ENCODE measurements around the gene CREB3L1. TPM values are rescaled to one million over a fixed set of nuclear protein-coding genes. Genes with fewer than 3 reads are reported as not detected.
"Not testable (repeated sequence)": the region's sequence is repeated elsewhere in the genome, so short reads cannot be mapped to it uniquely, and the experiment has no call there.

CREB3L1 gene
- total RNA-seq, 1 donor from 2014 or later = 0.09 TPM

- Mint-ChIP-seq H3K27ac (no peak overlapping the region), H3K4me1 (peaks cover 6% of the 10 kb centered on the region), H3K36me3 (ENCODE audit: low read depth) (no peaks in the 10 kb centered on the region), H3K9me3 (no peaks in the 10 kb centered on the region), H3K4me3 (no peak overlapping the region), H3K27me3 (peaks cover 4% of the 10 kb centered on the region)
- intact Hi-C loops (cut with micrococcal nuclease) = no loop called here
- no peak for DNase-seq
Observed at GRCh38 chr11:46253258-46254132, 24.0 kb upstream of the CREB3L1 start.

GRCh38 chr11:46254133-46254491, 23.4 kb upstream of the CREB3L1 start:
- peaks cover 4% of the 10 kb centered on the region for H3K27me3 Mint-ChIP-seq
- intact Hi-C loops (cut with micrococcal nuclease) = no loop called here
- H3K4me3 Mint-ChIP-seq = no peak overlapping the region
- DNase-seq = no peak
- no peaks in the 10 kb centered on the region for H3K9me3 Mint-ChIP-seq
- H3K36me3 Mint-ChIP-seq (ENCODE audit: low read depth) = no peaks in the 10 kb centered on the region
- peaks cover under 1% of the 10 kb centered on the region for H3K4me1 Mint-ChIP-seq
- H3K27ac Mint-ChIP-seq = no peak overlapping the region

DNA sequence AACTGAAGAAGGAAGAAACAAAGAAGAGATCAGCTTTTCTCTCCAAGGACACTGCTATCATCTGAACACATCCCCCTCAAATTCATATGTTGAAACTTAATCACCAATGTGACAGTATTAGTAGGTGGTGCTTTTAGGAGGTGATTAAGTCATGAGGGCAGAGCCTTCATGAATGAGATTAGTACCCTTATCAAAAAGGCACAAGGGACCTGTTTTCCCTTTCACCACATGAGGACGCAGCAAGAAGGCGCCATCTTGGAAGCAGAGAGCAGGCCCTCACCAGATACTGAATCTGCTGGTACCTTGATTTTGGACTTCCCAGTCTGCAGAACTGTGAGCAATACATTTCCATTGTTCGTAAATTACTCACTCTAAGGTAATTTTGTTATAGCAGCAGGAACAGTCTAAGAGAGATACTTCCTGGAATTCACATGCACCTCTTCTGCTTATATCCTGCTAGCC, 20.9 kb upstream of the CREB3L1 start:
- H3K36me3 Mint-ChIP-seq (ENCODE audit: low read depth) = no peaks in the 10 kb centered on the region
- no peak for DNase-seq
- H3K9me3 Mint-ChIP-seq = no peaks in the 10 kb centered on the region
- intact Hi-C loops (cut with micrococcal nuclease) = no loop called here
- H3K4me3 Mint-ChIP-seq = no peak overlapping the region
- H3K27me3 Mint-ChIP-seq = peaks cover 4% of the 10 kb centered on the region
- no peak overlapping the region for H3K27ac Mint-ChIP-seq
- no peaks in the 10 kb centered on the region for H3K4me1 Mint-ChIP-seq

GRCh38 chr11:46259347-46259746, 18.1 kb upstream of the CREB3L1 start:
- H3K27ac Mint-ChIP-seq; H3K4me1 Mint-ChIP-seq; DNase-seq; intact Hi-C loops (cut with micrococcal nuclease); H3K4me3 Mint-ChIP-seq; H3K9me3 Mint-ChIP-seq; H3K27me3 Mint-ChIP-seq; H3K36me3 Mint-ChIP-seq (ENCODE audit: low read depth): not testable (repeated sequence)

GRCh38 chr11:46259971-46260560, 17.4 kb upstream of the CREB3L1 start:
- no peaks in the 10 kb centered on the region for H3K4me1 Mint-ChIP-seq
- intact Hi-C loops (cut with micrococcal nuclease) = no loop called here

DNA sequence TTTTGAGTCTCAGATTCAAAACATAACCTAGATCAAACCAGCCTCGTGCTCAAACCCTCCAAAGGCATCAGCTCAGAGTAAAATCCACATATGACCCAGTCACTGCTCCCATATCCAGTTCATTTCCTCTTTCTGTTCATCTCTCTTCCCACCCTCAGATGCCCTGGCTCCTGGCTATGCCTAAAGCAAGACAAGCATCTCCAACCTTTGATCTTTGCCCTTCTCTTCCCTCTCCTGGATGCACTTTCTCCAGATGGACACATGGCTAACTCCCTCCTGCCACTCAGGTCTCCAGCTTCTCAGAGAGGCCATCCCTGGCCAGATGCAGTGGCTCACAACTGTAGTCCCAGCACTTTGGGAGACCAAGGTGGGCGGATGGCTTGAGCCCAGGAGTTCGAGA, 14.3 kb upstream of the CREB3L1 start:
- Mint-ChIP-seq H3K27me3 (peaks cover 3% of the 10 kb centered on the region), H3K27ac (no peak overlapping the region), H3K4me1 (no peaks in the 10 kb centered on the region), H3K4me3 (no peak overlapping the region), H3K36me3 (ENCODE audit: low read depth) (no peaks in the 10 kb centered on the region), H3K9me3 (no peaks in the 10 kb centered on the region)
- no peak for DNase-seq
- intact Hi-C loops (cut with micrococcal nuclease) = no loop called here

More at GRCh38 chr11:46259971-46260560, 17.4 kb upstream of the CREB3L1 start:
- H3K9me3 Mint-ChIP-seq = no peaks in the 10 kb centered on the region
- H3K27ac Mint-ChIP-seq = no peak overlapping the region
- DNase-seq = no peak
- H3K36me3 Mint-ChIP-seq (ENCODE audit: low read depth) = no peaks in the 10 kb centered on the region
- H3K27me3 Mint-ChIP-seq = peaks cover 4% of the 10 kb centered on the region
- H3K4me3 Mint-ChIP-seq = no peak overlapping the region

DNA sequence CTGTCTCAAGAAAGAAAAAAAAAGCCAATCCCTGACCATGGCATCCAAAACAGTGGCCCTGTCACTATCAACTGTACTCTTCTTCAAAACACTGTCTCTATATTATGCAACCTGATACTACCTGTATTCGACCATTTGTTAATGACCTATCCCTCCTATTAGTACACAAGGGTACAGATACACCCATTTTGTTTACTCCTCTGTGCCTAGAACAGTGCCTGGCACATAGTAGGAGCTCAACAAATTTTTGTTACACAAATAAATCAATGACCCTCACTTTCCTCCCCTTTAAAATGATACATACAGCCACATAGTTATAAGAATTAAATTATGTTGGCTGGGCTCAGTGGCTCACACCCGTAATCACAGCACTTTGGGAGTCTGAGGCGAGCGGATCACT, 13.4 kb upstream of the CREB3L1 start:
- no peaks in the 10 kb centered on the region for H3K9me3 Mint-ChIP-seq
- no peak for DNase-seq
- H3K27me3 Mint-ChIP-seq = peaks cover 3% of the 10 kb centered on the region
- no peak overlapping the region for H3K4me3 Mint-ChIP-seq
- intact Hi-C loops (cut with micrococcal nuclease) = no loop called here
- H3K36me3 Mint-ChIP-seq (ENCODE audit: low read depth) = no peaks in the 10 kb centered on the region
- H3K27ac Mint-ChIP-seq = no peak overlapping the region
- H3K4me1 Mint-ChIP-seq = no peaks in the 10 kb centered on the region

GRCh38 chr11:46264976-46265375, 12.5 kb upstream of the CREB3L1 start:
- no peak overlapping the region for H3K4me3 Mint-ChIP-seq
- intact Hi-C loops (cut with micrococcal nuclease) = no loop called here

GRCh38 chr11:46265764-46266163, 11.7 kb upstream of the CREB3L1 start:
- Mint-ChIP-seq H3K36me3 (ENCODE audit: low read depth) (no peaks in the 10 kb centered on the region), H3K4me3 (no peak overlapping the region), H3K4me1 (no peaks in the 10 kb centered on the region), H3K9me3 (no peaks in the 10 kb centered on the region), H3K27ac (no peak overlapping the region), H3K27me3 (peaks cover 3% of the 10 kb centered on the region)
- DNase-seq = no peak
- intact Hi-C loops (cut with micrococcal nuclease) = no loop called here

More at GRCh38 chr11:46264976-46265375, 12.5 kb upstream of the CREB3L1 start:
- no peak for DNase-seq
- no peaks in the 10 kb centered on the region for H3K9me3 Mint-ChIP-seq
- H3K27me3 Mint-ChIP-seq = peaks cover 3% of the 10 kb centered on the region
- H3K36me3 Mint-ChIP-seq (ENCODE audit: low read depth) = no peaks in the 10 kb centered on the region
- no peaks in the 10 kb centered on the region for H3K4me1 Mint-ChIP-seq
- H3K27ac Mint-ChIP-seq = no peak overlapping the region

DNA sequence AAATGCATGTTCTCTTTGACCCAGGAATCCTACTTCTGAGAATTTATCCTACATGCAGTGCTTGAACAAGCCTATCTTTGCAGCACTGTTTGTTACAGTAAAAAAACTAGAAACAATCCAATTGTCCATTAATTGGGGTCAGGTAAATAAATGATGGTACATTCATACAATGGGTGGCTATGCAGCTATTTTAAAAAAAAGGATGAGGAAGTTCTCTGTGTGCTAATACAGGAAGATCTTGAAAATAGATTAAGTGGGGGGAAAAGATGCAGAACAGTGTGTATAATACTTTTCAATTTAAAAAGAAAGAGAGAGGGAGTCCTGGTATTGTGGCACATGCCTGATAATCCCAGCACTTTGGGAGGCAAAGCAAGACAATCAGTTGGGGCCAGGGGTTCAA, 9.5 kb upstream of the CREB3L1 start:
- H3K27ac Mint-ChIP-seq = no peak overlapping the region
- intact Hi-C loops (cut with micrococcal nuclease) = no loop called here
- H3K9me3 Mint-ChIP-seq = no peaks in the 10 kb centered on the region
- no peaks in the 10 kb centered on the region for H3K36me3 Mint-ChIP-seq (ENCODE audit: low read depth)
- peaks cover 4% of the 10 kb centered on the region for H3K4me1 Mint-ChIP-seq
- H3K27me3 Mint-ChIP-seq = peaks cover 4% of the 10 kb centered on the region
- no peak overlapping the region for H3K4me3 Mint-ChIP-seq
- DNase-seq = no peak

DNA sequence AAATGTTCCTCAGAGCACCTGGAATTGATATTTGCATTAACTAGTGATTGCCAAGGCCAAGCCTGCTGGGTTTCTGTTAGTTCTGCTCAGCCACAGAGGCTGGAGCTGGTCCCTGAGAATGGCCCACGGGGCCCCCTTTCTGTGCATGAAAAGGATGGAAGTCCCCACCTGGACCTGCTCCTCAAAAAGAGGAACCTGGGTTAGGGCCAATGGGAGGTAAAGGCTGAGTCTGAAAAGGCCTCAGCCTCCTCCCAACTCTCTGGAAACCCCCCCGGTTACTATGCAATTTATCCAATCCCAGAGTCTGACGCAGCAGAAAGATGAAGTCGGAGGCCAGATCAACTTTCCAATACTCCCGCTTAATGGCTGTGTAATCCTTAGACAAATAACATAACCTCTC, 6.8 kb upstream of the CREB3L1 start:
- peaks cover 7% of the 10 kb centered on the region for H3K27me3 Mint-ChIP-seq
- no peaks in the 10 kb centered on the region for H3K9me3 Mint-ChIP-seq
- H3K4me1 Mint-ChIP-seq = peaks cover 4% of the 10 kb centered on the region
- DNase-seq = no peak
- H3K36me3 Mint-ChIP-seq (ENCODE audit: low read depth) = no peaks in the 10 kb centered on the region
- H3K4me3 Mint-ChIP-seq = no peak overlapping the region
- intact Hi-C loops (cut with micrococcal nuclease) = no loop called here
- no peak overlapping the region for H3K27ac Mint-ChIP-seq

DNA sequence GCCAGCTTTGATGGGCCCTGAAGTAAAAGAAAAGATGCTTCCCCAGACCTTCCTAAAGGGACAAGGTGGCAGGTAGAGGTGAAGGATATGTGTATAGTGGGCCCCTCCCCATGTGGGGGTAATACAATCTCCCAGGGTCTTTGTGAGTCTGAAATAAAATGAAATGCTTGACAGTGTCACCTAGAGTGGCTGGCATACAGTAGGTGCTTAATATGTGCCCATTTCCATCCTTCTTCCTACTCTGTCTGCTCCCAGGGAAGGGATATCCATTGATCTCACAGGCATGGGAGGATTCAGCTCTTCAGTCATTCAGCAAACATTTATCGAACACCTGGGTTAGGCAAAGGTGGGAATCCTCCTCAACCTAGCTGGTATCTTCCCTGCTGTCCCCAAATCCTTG, 6.1 kb upstream of the CREB3L1 start:
- H3K4me3 Mint-ChIP-seq = no peak overlapping the region
- H3K4me1 Mint-ChIP-seq = peaks cover 4% of the 10 kb centered on the region
- H3K27me3 Mint-ChIP-seq = peaks cover 10% of the 10 kb centered on the region
- no peak overlapping the region for H3K27ac Mint-ChIP-seq
- no peaks in the 10 kb centered on the region for H3K36me3 Mint-ChIP-seq (ENCODE audit: low read depth)
- DNase-seq = no peak
- H3K9me3 Mint-ChIP-seq = no peaks in the 10 kb centered on the region
- intact Hi-C loops (cut with micrococcal nuclease) = no loop called here

DNA sequence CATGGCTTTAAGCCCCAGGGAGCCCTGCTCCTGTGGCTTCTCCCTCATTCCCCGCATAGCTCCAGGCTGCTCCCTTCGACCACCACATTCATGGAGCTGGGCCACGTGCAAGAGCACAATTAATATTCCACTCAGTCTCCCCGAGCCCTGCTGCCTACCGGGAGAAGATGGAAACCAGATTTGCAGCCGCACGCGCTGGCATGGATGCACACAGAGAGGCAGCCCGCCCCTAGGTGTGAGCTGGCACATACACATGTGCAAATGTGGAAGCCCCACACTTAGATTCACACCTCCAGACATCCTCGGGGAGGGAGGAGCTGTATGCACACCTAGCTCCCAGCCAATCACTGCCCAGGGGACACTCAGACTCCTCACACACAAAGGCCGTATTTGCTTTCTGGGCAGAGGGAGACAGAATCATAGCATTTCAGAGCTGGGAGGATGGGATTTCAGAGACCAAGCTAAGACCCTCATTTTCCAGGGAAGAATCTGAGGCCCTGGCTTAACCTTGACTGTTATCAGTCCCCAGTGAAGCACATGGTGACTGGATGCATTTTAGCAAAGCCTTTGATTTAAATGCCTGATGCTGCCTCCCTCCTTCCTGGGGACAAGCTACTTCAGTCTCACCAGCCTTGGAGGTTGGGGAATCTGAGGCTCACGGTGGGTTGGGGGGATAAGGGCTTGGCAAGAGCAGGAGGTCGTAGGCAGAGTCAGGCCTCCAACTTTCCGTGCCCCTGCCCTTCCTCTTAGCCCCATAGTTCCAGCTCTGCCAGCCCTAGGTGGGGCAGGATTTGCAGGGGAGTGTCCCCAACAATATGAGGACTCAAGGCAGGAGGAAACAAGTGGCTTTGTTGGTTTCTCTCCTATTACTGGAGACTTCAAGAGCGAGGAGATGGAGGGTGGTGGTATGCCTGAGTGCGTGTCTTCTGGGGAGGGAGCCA, 5.3 kb upstream of the CREB3L1 start:
- peaks cover 16% of the 10 kb centered on the region for H3K27me3 Mint-ChIP-seq
- H3K27ac Mint-ChIP-seq = peak overlapping the region; percentile 30
- peaks cover 4% of the 10 kb centered on the region for H3K4me1 Mint-ChIP-seq
- intact Hi-C loops (cut with micrococcal nuclease) = no loop called here
- H3K36me3 Mint-ChIP-seq (ENCODE audit: low read depth) = no peaks in the 10 kb centered on the region
- no peak for DNase-seq
- no peak overlapping the region for H3K4me3 Mint-ChIP-seq
- no peaks in the 10 kb centered on the region for H3K9me3 Mint-ChIP-seq

Data from activated CD4-positive, alpha-beta T cell treated with anti-CD3 and anti-CD28 coated beads, Interleukin-2, amount 10 ng/mL, durations not matched to agents 24 days and 14 days (primary cell).